ENCODE results near the gene EFCAB6.

EFCAB6 gene

DNA sequence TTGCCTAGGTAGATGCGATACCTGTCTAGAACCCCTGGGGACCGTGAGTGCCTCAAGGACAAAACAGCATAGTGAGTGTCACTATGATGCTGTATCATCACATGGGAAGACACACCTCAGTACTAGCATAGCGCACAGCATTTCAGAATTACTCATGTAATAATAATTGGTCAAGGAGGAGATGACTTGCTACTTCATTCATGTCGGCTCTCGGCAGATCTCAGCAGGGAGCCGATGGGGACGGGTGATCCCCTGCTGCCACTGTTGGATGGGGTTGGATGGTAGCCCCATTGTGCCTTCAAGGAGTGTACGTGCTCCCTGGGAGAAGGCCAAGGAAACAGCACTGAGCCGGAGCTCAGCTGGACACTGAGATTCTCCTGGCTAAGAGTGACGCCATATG, 186.9 kb downstream of the EFCAB6 start:
- no peak overlapping the region for H3K4me3 ChIP-seq (ENCODE audit: low read depth in 1 of 2, low read length in 2 of 2)
- H3K4me1 ChIP-seq (ENCODE audit: insufficient read depth, low read length) = no peaks in the 10 kb centered on the region
- ATAC-seq (ENCODE audit: insufficient read depth, low read depth) (no peak), DNase-seq (no peak)
- no peaks in the 10 kb centered on the region for H4K20me1 ChIP-seq (ENCODE audit: insufficient read depth, low read length)
- no peaks in the 10 kb centered on the region for H3K27me3 ChIP-seq (ENCODE audit: insufficient read depth, low read length, poor library complexity)
- H3K9me3 ChIP-seq (ENCODE audit: insufficient read depth, low read length, severe bottlenecking) = no peaks in the 10 kb centered on the region
- no peak overlapping the region for H3K4me2 ChIP-seq (ENCODE audit: insufficient read depth, low read length)
- H3K9ac ChIP-seq (ENCODE audit: low read depth, low read length) = no peak overlapping the region
- no peak overlapping the region for H2AFZ ChIP-seq (ENCODE audit: low read depth, low read length)
- no peak overlapping the region for H3K27ac ChIP-seq (ENCODE audit: low read length)
- no peaks in the 10 kb centered on the region for H3K79me2 ChIP-seq (ENCODE audit: insufficient read depth, low read length)
- TF ChIP-seq, protein P1, sequence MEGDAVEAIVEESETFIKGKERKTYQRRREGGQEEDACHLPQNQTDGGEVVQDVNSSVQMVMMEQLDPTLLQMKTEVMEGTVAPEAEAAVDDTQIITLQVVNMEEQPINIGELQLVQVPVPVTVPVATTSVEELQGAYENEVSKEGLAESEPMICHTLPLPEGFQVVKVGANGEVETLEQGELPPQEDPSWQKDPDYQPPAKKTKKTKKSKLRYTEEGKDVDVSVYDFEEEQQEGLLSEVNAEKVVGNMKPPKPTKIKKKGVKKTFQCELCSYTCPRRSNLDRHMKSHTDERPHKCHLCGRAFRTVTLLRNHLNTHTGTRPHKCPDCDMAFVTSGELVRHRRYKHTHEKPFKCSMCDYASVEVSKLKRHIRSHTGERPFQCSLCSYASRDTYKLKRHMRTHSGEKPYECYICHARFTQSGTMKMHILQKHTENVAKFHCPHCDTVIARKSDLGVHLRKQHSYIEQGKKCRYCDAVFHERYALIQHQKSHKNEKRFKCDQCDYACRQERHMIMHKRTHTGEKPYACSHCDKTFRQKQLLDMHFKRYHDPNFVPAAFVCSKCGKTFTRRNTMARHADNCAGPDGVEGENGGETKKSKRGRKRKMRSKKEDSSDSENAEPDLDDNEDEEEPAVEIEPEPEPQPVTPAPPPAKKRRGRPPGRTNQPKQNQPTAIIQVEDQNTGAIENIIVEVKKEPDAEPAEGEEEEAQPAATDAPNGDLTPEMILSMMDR (IDR thresholded peaks at IDR 0.05; ENCODE audit: borderline replicate concordance, extremely low read depth, low read length, poor library complexity, severe bottlenecking) = no peak
- TF ChIP-seq EZH2 (IDR thresholded peaks at IDR 0.05; ENCODE audit: borderline replicate concordance, low read depth, low read length, severe bottlenecking) = no peak
- H3K36me3 ChIP-seq (ENCODE audit: insufficient read depth, low read length) = no peaks in the 10 kb centered on the region

DNA sequence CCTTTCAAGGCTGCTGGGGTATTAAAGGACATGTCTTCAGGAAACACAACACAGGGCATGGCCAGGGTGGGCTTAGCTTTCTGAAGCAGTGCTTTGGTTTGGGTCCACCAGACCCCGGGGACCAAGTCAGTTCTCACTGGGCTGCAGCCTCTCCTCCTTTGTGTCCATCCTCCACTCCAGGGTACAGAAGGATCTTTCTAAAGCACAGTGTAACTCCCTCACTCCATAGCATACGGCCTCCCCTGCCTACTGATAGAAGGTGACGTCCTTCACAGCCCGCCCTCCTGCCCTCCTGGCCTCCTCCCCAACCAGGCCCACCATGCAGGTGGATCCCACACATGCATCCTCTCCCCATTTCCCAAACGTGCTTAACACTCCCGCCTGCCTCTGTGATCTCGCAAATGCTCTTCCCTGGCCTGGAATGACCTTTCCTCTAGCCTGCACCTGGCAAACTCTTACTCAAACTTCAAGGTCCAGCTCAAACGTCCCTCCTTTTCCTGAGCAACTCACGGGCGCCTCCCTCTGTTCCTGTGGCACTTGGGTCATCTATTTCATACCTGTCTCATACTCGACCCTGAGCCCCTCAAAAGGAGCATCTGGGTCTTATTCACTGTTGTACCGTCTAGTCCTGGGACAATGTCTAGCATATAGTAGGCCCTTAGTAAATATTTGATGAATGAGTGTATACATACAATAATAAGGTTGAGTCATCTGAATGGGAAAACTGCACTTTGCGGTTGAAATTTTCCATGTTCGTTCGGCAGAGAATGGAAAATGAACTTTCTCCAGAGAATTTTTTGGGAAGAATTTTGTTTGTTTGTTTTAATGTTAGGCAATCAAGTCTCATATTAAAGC, 187.7 kb downstream of the EFCAB6 start:
- Histone ChIP-seq H3K9ac (ENCODE audit: low read depth, low read length) (no peak overlapping the region), H3K36me3 (ENCODE audit: insufficient read depth, low read length) (no peaks in the 10 kb centered on the region), H4K20me1 (ENCODE audit: insufficient read depth, low read length) (no peaks in the 10 kb centered on the region), H3K4me1 (ENCODE audit: insufficient read depth, low read length) (no peaks in the 10 kb centered on the region), H3K4me3 (ENCODE audit: low read depth in 1 of 2, low read length in 2 of 2) (no peak overlapping the region), H3K9me3 (ENCODE audit: insufficient read depth, low read length, severe bottlenecking) (no peaks in the 10 kb centered on the region), H3K27me3 (ENCODE audit: insufficient read depth, low read length, poor library complexity) (no peaks in the 10 kb centered on the region), H2AFZ (ENCODE audit: low read depth, low read length) (no peak overlapping the region), H3K4me2 (ENCODE audit: insufficient read depth, low read length) (no peak overlapping the region), H3K79me2 (ENCODE audit: insufficient read depth, low read length) (no peaks in the 10 kb centered on the region), H3K27ac (ENCODE audit: low read length) (no peak overlapping the region)
- DNase-seq (no peak), ATAC-seq (ENCODE audit: insufficient read depth, low read depth) (no peak)
- TF ChIP-seq EZH2 (IDR thresholded peaks at IDR 0.05; ENCODE audit: borderline replicate concordance, low read depth, low read length, severe bottlenecking) = no peak
- TF ChIP-seq, protein P1 (IDR thresholded peaks at IDR 0.05; ENCODE audit: borderline replicate concordance, extremely low read depth, low read length, poor library complexity, severe bottlenecking) = no peak

DNA sequence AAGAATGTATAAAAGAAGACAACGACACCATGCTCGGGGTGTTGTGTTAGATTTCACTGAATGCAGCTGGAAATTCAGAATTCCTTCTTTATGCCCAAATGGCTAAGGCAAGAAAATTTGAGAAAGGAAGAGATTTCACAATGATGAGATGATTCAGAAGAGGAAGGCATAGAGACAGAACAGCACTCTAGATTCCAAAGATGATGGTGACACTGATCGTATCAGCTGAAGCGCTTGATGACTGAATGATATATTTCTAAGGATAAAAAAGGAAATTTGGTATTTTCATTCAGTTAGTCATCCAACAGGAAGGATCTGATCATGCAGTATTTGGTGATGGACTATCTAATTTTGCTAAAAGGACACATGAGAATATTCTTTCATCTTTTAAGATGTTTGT, 189.2 kb downstream of the EFCAB6 start:
- Histone ChIP-seq H3K9ac (ENCODE audit: low read depth, low read length) (no peak overlapping the region), H3K27ac (ENCODE audit: low read length) (no peak overlapping the region), H3K4me1 (ENCODE audit: insufficient read depth, low read length) (no peaks in the 10 kb centered on the region), H3K4me2 (ENCODE audit: insufficient read depth, low read length) (no peak overlapping the region), H3K9me3 (ENCODE audit: insufficient read depth, low read length, severe bottlenecking) (no peaks in the 10 kb centered on the region), H3K79me2 (ENCODE audit: insufficient read depth, low read length) (no peaks in the 10 kb centered on the region), H2AFZ (ENCODE audit: low read depth, low read length) (no peak overlapping the region), H4K20me1 (ENCODE audit: insufficient read depth, low read length) (no peaks in the 10 kb centered on the region), H3K27me3 (ENCODE audit: insufficient read depth, low read length, poor library complexity) (no peaks in the 10 kb centered on the region), H3K4me3 (ENCODE audit: low read depth in 1 of 2, low read length in 2 of 2) (no peak overlapping the region), H3K36me3 (ENCODE audit: insufficient read depth, low read length) (no peaks in the 10 kb centered on the region)
- DNase-seq = no peak
- TF ChIP-seq, protein P1 (IDR thresholded peaks at IDR 0.05; ENCODE audit: borderline replicate concordance, extremely low read depth, low read length, poor library complexity, severe bottlenecking) = no peak
- TF ChIP-seq EZH2 (IDR thresholded peaks at IDR 0.05; ENCODE audit: borderline replicate concordance, low read depth, low read length, severe bottlenecking) = no peak
- no peak for ATAC-seq (ENCODE audit: insufficient read depth, low read depth)
